Glutamatergic neuron (in vitro differentiated cells): ENCODE measurements around the gene CDC14A. TPM values are rescaled to one million over a fixed set of nuclear protein-coding genes. Genes with fewer than 3 reads are reported as not detected.

ENCODE experiments used
- DNase-seq: peaks from one replicate; pipeline ENCODE4 v3.0.0; 2022
- H3K27ac Mint-ChIP-seq: one replicate; pipeline ENCODE4 v1.8.0; 2020; ENCODE audit warnings: mild to moderate bottlenecking, mixed read lengths, inconsistent platforms; ENCODE audit not compliant: unreplicated experiment
- H3K27me3 Mint-ChIP-seq: one replicate; pipeline ENCODE4 v1.8.0; 2020; ENCODE audit warnings: mild to moderate bottlenecking, moderate library complexity, mixed read lengths, inconsistent platforms; ENCODE audit not compliant: unreplicated experiment
- H3K36me3 Mint-ChIP-seq: one replicate; pipeline ENCODE4 v1.8.0; 2020; ENCODE audit warnings: mild to moderate bottlenecking, mixed read lengths, inconsistent platforms; ENCODE audit not compliant: unreplicated experiment
- H3K4me1 Mint-ChIP-seq: one replicate; pipeline ENCODE4 v1.8.0; 2020; ENCODE audit warnings: mild to moderate bottlenecking, low read depth, mixed read lengths, inconsistent platforms; ENCODE audit not compliant: unreplicated experiment
- H3K4me3 Mint-ChIP-seq: one replicate; pipeline ENCODE4 v1.8.0; 2020; ENCODE audit warnings: mild to moderate bottlenecking, mixed read lengths, inconsistent platforms; ENCODE audit not compliant: unreplicated experiment
- H3K9me3 Mint-ChIP-seq: one replicate; pipeline ENCODE4 v1.8.0; 2020; ENCODE audit warnings: mild to moderate bottlenecking, moderate library complexity, mixed read lengths, inconsistent platforms; ENCODE audit not compliant: unreplicated experiment
- CTCF ChIP-seq: fragments of 200-600 bp; sonication (generic); IDR thresholded peaks from one replicate; pipeline ENCODE4 v1.5.0; 2021; ENCODE audit not compliant: partially characterized antibody, unreplicated experiment
- total RNA-seq: library from RNA; stranded (reverse); fragmentation: NEBNext Ultra II Directional; extraction: Animal tissue kit (Norgen Biotek cat#: 25700); gene quantifications from one replicate; pipeline ENCODE4 v1.2.1, GENCODE V29; 2021; ENCODE audit not compliant: unreplicated experiment

The CDC14A gene
- total RNA-seq, 1 donor from 2014 or later = 9.2 TPM

- Mint-ChIP-seq H3K9me3 (no peaks in the 10 kb centered on the region), H3K27ac (no peak overlapping the region), H3K36me3 (no peaks in the 10 kb centered on the region), H3K27me3 (no peaks in the 10 kb centered on the region), H3K4me3 (no peak overlapping the region), H3K4me1 (no peaks in the 10 kb centered on the region)
- TF ChIP-seq CTCF = no peak
- DNase-seq = no peak
Observed at GRCh38 chr1:100387657-100388350, 35.5 kb downstream of the CDC14A start.

- H3K27me3 Mint-ChIP-seq = no peaks in the 10 kb centered on the region
- no peak for TF ChIP-seq CTCF
- no peak overlapping the region for H3K4me3 Mint-ChIP-seq
- H3K9me3 Mint-ChIP-seq = no peaks in the 10 kb centered on the region
- H3K36me3 Mint-ChIP-seq = no peaks in the 10 kb centered on the region
- peaks cover 4% of the 10 kb centered on the region for H3K4me1 Mint-ChIP-seq
- DNase-seq = no peak
- H3K27ac Mint-ChIP-seq = no peak overlapping the region
Observed at GRCh38 chr1:100390531-100390930, 38.2 kb downstream of the CDC14A start.

- Mint-ChIP-seq H3K9me3 (no peaks in the 10 kb centered on the region), H3K4me3 (no peak overlapping the region), H3K27ac (no peak overlapping the region), H3K27me3 (no peaks in the 10 kb centered on the region), H3K4me1 (peaks cover 4% of the 10 kb centered on the region), H3K36me3 (no peaks in the 10 kb centered on the region)
- no peak for DNase-seq
- TF ChIP-seq CTCF = no peak
Observed at GRCh38 chr1:100391675-100392074, 39.4 kb downstream of the CDC14A start.

GRCh38 chr1:100392756-100393155, 40.5 kb downstream of the CDC14A start:
- no peak overlapping the region for H3K4me3 Mint-ChIP-seq
- no peak for DNase-seq
- no peaks in the 10 kb centered on the region for H3K27me3 Mint-ChIP-seq
- no peaks in the 10 kb centered on the region for H3K36me3 Mint-ChIP-seq
- TF ChIP-seq CTCF = no peak
- H3K4me1 Mint-ChIP-seq = peaks cover 4% of the 10 kb centered on the region
- no peak overlapping the region for H3K27ac Mint-ChIP-seq
- no peaks in the 10 kb centered on the region for H3K9me3 Mint-ChIP-seq

GRCh38 chr1:100394285-100394684, 42.0 kb downstream of the CDC14A start:
- no peak for DNase-seq
- Mint-ChIP-seq H3K27me3 (no peaks in the 10 kb centered on the region), H3K9me3 (no peaks in the 10 kb centered on the region), H3K4me1 (peaks cover 4% of the 10 kb centered on the region), H3K4me3 (no peak overlapping the region), H3K27ac (no peak overlapping the region), H3K36me3 (no peaks in the 10 kb centered on the region)
- no peak for TF ChIP-seq CTCF
